HCT116 (cell line): Measurements from ENCODE around the gene CALCOCO1. TPM values are rescaled to one million over a fixed set of nuclear protein-coding genes. Genes with fewer than 3 reads are reported as not detected.

Source experiments
- ATAC-seq: fragments of 200-7000 bp; cut with Tn5 transposase; 2 replicates; pipeline ENCODE4 v1.9.1; 2020; ENCODE audit warnings: mild to moderate bottlenecking, moderate library complexity
- BruUV-seq: library from RNA; stranded (reverse); fragments of 400-500 nt; replicated peaks from 2 replicates; lab custom pipeline; 2021; lab: Mats Ljungman, UMichigan
- CTCF ChIA-PET: fragments of 300-600 bp; sonication (Branson Sonifier 250); formaldehyde crosslinking; loops from one replicate; lab custom pipeline; 2021; ENCODE audit warnings: antibody characterized with exemption; lab: Charles Lee
- POLR2A ChIA-PET: fragments of 300-600, 350-600 bp; sonication (Branson Sonifier 250); formaldehyde crosslinking; loops from one replicate; lab custom pipeline; 2021; ENCODE audit warnings: antibody characterized with exemption; lab: Charles Lee
- RAD21 ChIA-PET, 2 experiments: fragments of 300-600 bp; sonication (Branson Sonifier 250); formaldehyde crosslinking; loops; one replicate each; lab custom pipeline; 2023; ENCODE audit warnings: low total read pairs in 2 of 2; ENCODE audit not compliant: uncharacterized antibody in 2 of 2, unreplicated experiment in 2 of 2, low non-redundant PET in 1 of 2; lab: Charles Lee
- DNase-seq: peaks from one replicate; pipeline ENCODE4 v3.0.0-alpha.2; 2010; ENCODE audit warnings: low read depth, low spot score
- H2AFZ ChIP-seq: fragments of 200-600 bp; shearing (Covaris generic), sonication (generic); 2 replicates; pipeline ENCODE4 v1.6.1; 2017; ENCODE audit warnings: low read depth, mixed run types, mixed read lengths, antibody characterized with exemption, low read length; ENCODE audit not compliant: poor library complexity, severe bottlenecking
- H3K27ac ChIP-seq: 2 replicates; pipeline ENCODE4 v1.5.1; 2012; ENCODE audit warnings: low read depth, low read length
- H3K27me3 ChIP-seq: fragments of 200-600 bp; sonication (generic); 2 replicates; pipeline ENCODE4 v1.6.1; 2016; ENCODE audit warnings: mixed run types, low read length, mixed read lengths; ENCODE audit not compliant: insufficient read depth
- H3K36me3 ChIP-seq, 2 experiments: fragments of 200-500 bp in 1 of 2; fragments of 200-600 bp in 1 of 2; sonication (Bioruptor generic) in 1 of 2; sonication (generic) in 1 of 2; 2 replicates each; pipeline versions ENCODE4 v1.5.1 to v1.6.1; 2014 to 2016; ENCODE audit warnings: low read length in 2 of 2, inconsistent platforms in 1 of 2, mixed read lengths in 1 of 2, mixed run types in 1 of 2; ENCODE audit not compliant: insufficient read depth in 2 of 2, control insufficient read depth in 1 of 2
- H3K4me1 ChIP-seq, 2 experiments: fragments of 200-600 bp in 1 of 2; sonication (generic) in 1 of 2; 2 replicates each; pipeline versions ENCODE4 v1.5.1 to v1.6.1; 2012 to 2017; ENCODE audit warnings: low read length in 2 of 2, inconsistent platforms in 1 of 2, mild to moderate bottlenecking in 1 of 2, mixed read lengths in 1 of 2, mixed run types in 1 of 2, moderate library complexity in 1 of 2; ENCODE audit not compliant: insufficient read depth in 2 of 2, control insufficient read depth in 1 of 2
- H3K4me2 ChIP-seq: fragments of 200-600 bp; sonication (generic); 2 replicates; pipeline ENCODE4 v1.6.1; 2017; ENCODE audit warnings: mixed run types, low read length, mixed read lengths
- H3K4me3 ChIP-seq, 2 experiments: fragments of 200-600 bp in 1 of 2; sonication (generic) in 1 of 2; replicated peaks in 1 of 2; 2 replicates each; pipeline ENCODE4 v1.5.1; 2011 to 2016; ENCODE audit warnings: low read length in 2 of 2, control low read depth in 1 of 2, low read depth in 1 of 2, mild to moderate bottlenecking in 1 of 2, mixed read lengths in 1 of 2, mixed run types in 1 of 2
- H3K79me2 ChIP-seq: fragments of 200-600 bp; sonication (generic); 2 replicates; pipeline ENCODE4 v1.6.1; 2017; ENCODE audit warnings: mild to moderate bottlenecking, mixed run types, low read length, moderate library complexity, mixed read lengths; ENCODE audit not compliant: insufficient read depth
- H3K9ac ChIP-seq: fragments of 200-600 bp; sonication (generic); 2 replicates; pipeline ENCODE4 v1.6.1; 2016; ENCODE audit warnings: low read length, mixed read lengths
- H3K9me2 ChIP-seq: fragments of 200-600 bp; sonication (generic), shearing (Covaris generic); 2 replicates; pipeline ENCODE4 v1.6.1; 2017; ENCODE audit warnings: mixed run types, mild to moderate bottlenecking, moderate library complexity; ENCODE audit not compliant: insufficient read depth
- H3K9me3 ChIP-seq, 2 experiments: fragments of 200-500 bp in 1 of 2; fragments of 200-600 bp in 1 of 2; sonication (Bioruptor generic) in 1 of 2; sonication (generic) in 1 of 2; 2 replicates each; pipeline ENCODE4 v1.6.1; 2014 to 2017; ENCODE audit warnings: low read length in 2 of 2, mixed read lengths in 2 of 2, inconsistent platforms in 1 of 2, low read depth in 1 of 2, mild to moderate bottlenecking in 1 of 2, mixed run types in 1 of 2, moderate library complexity in 1 of 2; ENCODE audit not compliant: control insufficient read depth in 1 of 2, insufficient read depth in 1 of 2
- H4K20me1 ChIP-seq: fragments of 200-600 bp; sonication (generic), shearing (Covaris generic); 2 replicates; pipeline ENCODE4 v1.6.1; 2017; ENCODE audit warnings: mixed run types, mild to moderate bottlenecking, moderate library complexity; ENCODE audit not compliant: insufficient read depth
- FOSL1 ChIP-seq: IDR thresholded peaks from 2 replicates; pipeline ENCODE4 v1.6.1; 2012; ENCODE audit warnings: low read depth
- JUND ChIP-seq: IDR thresholded peaks from 2 replicates; pipeline ENCODE4 v1.6.1; 2012
- POLR2A ChIP-seq: IDR thresholded peaks from 2 replicates; pipeline ENCODE4 v1.7.0; 2011; ENCODE audit warnings: borderline replicate concordance; ENCODE audit not compliant: insufficient read depth, insufficient read length; ENCODE audit errors: extremely low read depth
- SIN3A ChIP-seq: IDR thresholded peaks from 2 replicates; pipeline ENCODE4 v1.6.1; 2012; ENCODE audit warnings: low read depth
- SP1 ChIP-seq: IDR thresholded peaks from 2 replicates; pipeline ENCODE4 v1.6.1; 2012; ENCODE audit warnings: low read depth
- TCF7L2 ChIP-seq: IDR thresholded peaks from 2 replicates; pipeline ENCODE4 v1.7.0; 2011; ENCODE audit warnings: borderline replicate concordance, inconsistent platforms; ENCODE audit not compliant: insufficient read depth, insufficient read length; ENCODE audit errors: extremely low read depth
- YY1 ChIP-seq: IDR thresholded peaks from 2 replicates; pipeline ENCODE4 v1.6.1; 2011; ENCODE audit warnings: low read length, low read depth, moderate library complexity, mild to moderate bottlenecking; ENCODE audit not compliant: insufficient replicate concordance; ENCODE audit errors: extremely low read depth
- ZFX ChIP-seq: fragments of 450-650 bp; IDR thresholded peaks from 2 replicates; pipeline ENCODE4 v1.6.1; 2017
- ZNF274 ChIP-seq: fragments of 200-500 bp; sonication (Bioruptor generic); IDR thresholded peaks from 2 replicates; pipeline ENCODE4 v1.6.1; 2014; ENCODE audit warnings: mild to moderate bottlenecking, low read depth, low read length, inconsistent platforms
- intact Hi-C: fragments of 100-400 bp; cut with micrococcal nuclease; formaldehyde crosslinking; loops from 2 replicates; pipeline ENCODE4 v1.10.0; 2022
- total RNA-seq: library from RNA; stranded (reverse); gene quantifications from one replicate; pipeline ENCODE4 v1.2.1, GENCODE V29; 2021; ENCODE audit not compliant: unreplicated experiment
- TF ChIP-seq, protein P1 (sequence below): IDR thresholded peaks from 2 replicates; pipeline ENCODE4 v1.6.1; 2012
- TF ChIP-seq, protein P2 (sequence below): IDR thresholded peaks from 2 replicates; pipeline ENCODE4 v1.6.1; 2011; ENCODE audit warnings: mild to moderate bottlenecking, low read length, moderate library complexity; ENCODE audit not compliant: insufficient replicate concordance; ENCODE audit errors: extremely low read depth

CALCOCO1 gene
- total RNA-seq, 1 experiment from 2014 or later, result 42.6 TPM

DNA sequence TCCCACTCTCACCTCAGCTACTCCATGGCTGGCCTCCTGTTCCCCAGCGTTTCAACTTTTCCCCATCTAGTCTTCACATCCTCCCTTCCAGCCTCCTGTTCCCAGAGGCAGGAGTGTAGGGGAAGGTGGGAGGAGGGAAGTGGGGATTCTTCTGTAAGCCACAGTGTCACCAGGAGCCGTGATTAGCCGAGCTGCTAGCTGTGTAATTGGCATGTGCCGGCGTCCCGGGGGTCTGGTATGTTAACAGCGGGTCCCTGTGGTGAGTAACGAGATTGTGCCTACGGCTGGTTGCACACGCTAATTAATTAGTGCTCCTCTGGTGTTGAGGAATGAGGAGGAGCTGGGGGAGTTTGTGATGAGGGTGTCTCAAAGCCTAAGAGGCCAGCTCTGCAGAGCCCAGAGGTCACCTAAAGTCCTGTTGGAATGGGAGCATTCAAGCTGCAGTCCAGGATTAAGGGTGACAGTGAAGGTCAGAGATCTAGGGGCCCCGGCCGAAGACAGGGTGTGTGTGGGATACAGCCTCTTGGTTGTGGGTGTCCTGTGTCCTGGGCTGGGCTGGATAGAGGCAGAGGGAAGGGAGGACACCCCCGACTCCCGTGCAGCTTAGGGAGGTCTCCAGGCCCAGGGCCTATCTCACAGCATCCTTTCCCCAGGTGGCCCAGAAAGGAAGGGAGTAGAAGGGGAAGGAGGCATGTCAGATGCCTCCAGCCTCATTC is 10.0 kb upstream of the CALCOCO1 start (continued):
- TF ChIP-seq, protein P1, sequence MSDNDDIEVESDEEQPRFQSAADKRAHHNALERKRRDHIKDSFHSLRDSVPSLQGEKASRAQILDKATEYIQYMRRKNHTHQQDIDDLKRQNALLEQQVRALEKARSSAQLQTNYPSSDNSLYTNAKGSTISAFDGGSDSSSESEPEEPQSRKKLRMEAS, result no peak
- TF ChIP-seq YY1 (no peak), ZFX (no peak)

DNA sequence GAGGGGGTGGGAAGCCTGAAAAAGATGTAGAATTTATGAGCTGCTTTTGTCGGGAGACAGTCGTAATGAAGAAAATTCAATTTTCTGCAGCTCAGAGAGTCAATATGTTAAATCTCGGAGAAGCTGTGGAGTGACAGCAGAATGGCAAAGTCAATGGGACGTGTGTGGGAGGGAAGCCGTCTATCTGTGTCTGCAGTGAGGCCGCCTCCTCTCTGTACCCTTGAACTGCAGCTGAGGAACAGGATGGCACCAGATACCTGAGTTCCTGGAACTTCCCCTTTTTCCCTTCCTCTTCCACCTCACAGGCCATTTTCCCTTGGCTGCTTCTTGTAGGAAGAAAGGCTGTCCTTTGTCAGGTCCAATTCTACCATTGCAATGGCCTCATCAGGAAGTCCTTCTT is 9.3 kb upstream of the CALCOCO1 start:
- ChIA-PET RAD21 (no interaction called here), CTCF (interaction anchor here (3.0 kb wide), 1 partner anchor 9 kb away, joined by 17 read pairs; no protein-coding TSS in a partner anchor)
- H3K9ac ChIP-seq, result no peak overlapping the region
- no peak for DNase-seq
- no peak overlapping the region for H3K4me2 ChIP-seq
- peaks cover 2 to 7% of the 10 kb centered on the region in 2 experiments; a peak in 3 of 4 replicates for H3K4me1 ChIP-seq
- intact Hi-C loops, result no loop called here
- no peak for ATAC-seq
- no peaks in the 10 kb centered on the region for H3K9me2 ChIP-seq
- no peaks in the 10 kb centered on the region for H4K20me1 ChIP-seq
- no peak for TF ChIP-seq SP1
- no peak for TF ChIP-seq POLR2A
- no peak for TF ChIP-seq FOSL1
- TF ChIP-seq, all 23 proteins: peak for 0
- Histone ChIP-seq H3K27me3 (no peaks in the 10 kb centered on the region), H3K27ac (no peak overlapping the region), H3K79me2 (no peaks in the 10 kb centered on the region), H3K36me3 (no peaks in the 10 kb centered on the region), H3K4me3 (no peak overlapping the region), H2AFZ (no peak overlapping the region), H3K9me3 (no peaks in the 10 kb centered on the region)
- POLR2A ChIA-PET, result no interaction called here
- no TSS peak for BruUV-seq

DNA sequence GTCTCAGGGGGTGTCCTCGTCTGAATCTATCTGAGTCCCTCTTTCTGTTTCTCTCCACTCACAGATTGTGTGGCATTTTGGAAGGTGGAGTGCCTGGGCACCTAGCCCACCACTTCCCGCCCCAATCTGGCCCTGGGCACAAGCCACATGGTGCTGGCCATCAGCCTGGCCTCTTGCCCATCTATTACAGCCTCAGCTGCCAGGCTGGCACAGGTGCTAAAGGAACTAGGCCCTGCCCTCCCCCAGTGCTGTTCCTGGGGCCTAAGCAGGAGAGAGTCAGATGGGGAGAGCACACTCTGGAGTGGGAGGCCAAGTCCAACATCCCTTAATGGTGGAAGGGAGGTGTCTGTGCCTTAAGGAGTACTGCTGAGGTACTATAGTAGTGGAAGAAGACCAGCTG is 8.3 kb upstream of the CALCOCO1 start:
- Histone ChIP-seq H3K27me3 (no peaks in the 10 kb centered on the region), H3K27ac (no peak overlapping the region), H3K4me1 (peaks cover 2 to 7% of the 10 kb centered on the region in 2 experiments; a peak in 3 of 4 replicates), H3K9me3 (no peaks in the 10 kb centered on the region), H3K36me3 (no peaks in the 10 kb centered on the region), H3K79me2 (no peaks in the 10 kb centered on the region), H3K4me2 (no peak overlapping the region), H3K4me3 (no peak overlapping the region), H3K9ac (no peak overlapping the region), H4K20me1 (no peaks in the 10 kb centered on the region), H3K9me2 (no peaks in the 10 kb centered on the region), H2AFZ (no peak overlapping the region)
- ATAC-seq (no peak), DNase-seq (no peak)
- ChIA-PET POLR2A (no interaction called here), CTCF (interaction anchor here (2.5 to 3.0 kb wide), 2 partner anchors 8 to 10 kb away, joined by 17 to 20 read pairs; no protein-coding TSS in a partner anchor), RAD21 (no interaction called here)
- intact Hi-C loops, result no loop called here
- BruUV-seq, result no TSS peak
- TF ChIP-seq, protein P2, sequence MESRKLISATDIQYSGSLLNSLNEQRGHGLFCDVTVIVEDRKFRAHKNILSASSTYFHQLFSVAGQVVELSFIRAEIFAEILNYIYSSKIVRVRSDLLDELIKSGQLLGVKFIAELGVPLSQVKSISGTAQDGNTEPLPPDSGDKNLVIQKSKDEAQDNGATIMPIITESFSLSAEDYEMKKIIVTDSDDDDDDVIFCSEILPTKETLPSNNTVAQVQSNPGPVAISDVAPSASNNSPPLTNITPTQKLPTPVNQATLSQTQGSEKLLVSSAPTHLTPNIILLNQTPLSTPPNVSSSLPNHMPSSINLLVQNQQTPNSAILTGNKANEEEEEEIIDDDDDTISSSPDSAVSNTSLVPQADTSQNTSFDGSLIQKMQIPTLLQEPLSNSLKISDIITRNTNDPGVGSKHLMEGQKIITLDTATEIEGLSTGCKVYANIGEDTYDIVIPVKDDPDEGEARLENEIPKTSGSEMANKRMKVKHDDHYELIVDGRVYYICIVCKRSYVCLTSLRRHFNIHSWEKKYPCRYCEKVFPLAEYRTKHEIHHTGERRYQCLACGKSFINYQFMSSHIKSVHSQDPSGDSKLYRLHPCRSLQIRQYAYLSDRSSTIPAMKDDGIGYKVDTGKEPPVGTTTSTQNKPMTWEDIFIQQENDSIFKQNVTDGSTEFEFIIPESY, result no peak
- no peak for TF ChIP-seq POLR2A
- TF ChIP-seq SIN3A, result no peak
- TF ChIP-seq TCF7L2, result no peak
- no peak for TF ChIP-seq SP1
- no peak for TF ChIP-seq JUND
- TF ChIP-seq, protein P1, result no peak
- TF ChIP-seq YY1, result no peak
- no peak for TF ChIP-seq ZNF274
